ENCODE results near the gene COX6B2. TPM values are rescaled to one million over a fixed set of nuclear protein-coding genes. Genes with fewer than 3 reads are reported as not detected.

COX6B2 gene
- polyA plus RNA-seq, 1 of the 3 experiments (the other 2 are of a cell fraction): 0.74 TPM

- Histone ChIP-seq H3K9me3 (no peaks in the 10 kb centered on the region), H3K4me3 (ENCODE audit: low read depth in 2 of 2, low read length in 1 of 2) (no peak overlapping the region), H3K9me2 (no peaks in the 10 kb centered on the region), H3K27ac (ENCODE audit: low read depth in 2 of 2, low read length in 1 of 2) (peak overlapping the region in 1 of 2 experiments; percentile 38; a peak in 1 of 4 replicates), H3K27me3 (ENCODE audit: insufficient read depth) (no peaks in the 10 kb centered on the region), H2AFZ (ENCODE audit: low read depth) (no peak overlapping the region), H3K4me2 (peak overlapping the region; percentile 60; the same call in 1 of the 2 replicates), H4K20me1 (ENCODE audit: insufficient read depth) (no peaks in the 10 kb centered on the region), H3K9ac (peak overlapping the region; percentile 34; the same call in 1 of the 2 replicates), H3K79me2 (ENCODE audit: insufficient read depth) (peaks cover 14% of the 10 kb centered on the region), H3K36me3 (replicated peaks in 1 of 2; ENCODE audit: control insufficient read depth in 1 of 2, insufficient read depth in 2 of 2, low read length in 1 of 2) (no peaks in the 10 kb centered on the region), H3F3A (replicated peaks; ENCODE audit: insufficient read depth) (peaks cover 20% of the 10 kb centered on the region), H3K4me1 (ENCODE audit: control insufficient read depth in 1 of 2, insufficient read depth in 2 of 2, low read depth in 1 of 2, low read length in 1 of 2) (peaks cover 26 to 28% of the 10 kb centered on the region in 2 experiments; a peak in 3 of 4 replicates)
- TF ChIP-seq NFIC (IDR thresholded peaks at IDR 0.05; ENCODE audit: borderline replicate concordance) (0 out of 2 replicates have a peak, but pooled peaks have one; percentile 46), EP300 (IDR thresholded peaks at IDR 0.05; ENCODE audit: borderline replicate concordance in 1 of 2, low read depth in 1 of 2, low read length in 1 of 2) (peak in 1 of 2 experiments; percentile 49; a peak in 1 of 4 replicates), FOSL2 (IDR thresholded peaks at IDR 0.05; ENCODE audit: borderline replicate concordance, low read depth) (peak; percentile 45; the same call in 1 of the 2 replicates), ELF1 (IDR thresholded peaks at IDR 0.05) (no peak)
- POLR2A ChIA-PET: interaction anchor here (1.0 kb wide), 1 partner anchor 35 kb away, joined by 3 read pairs; the partner anchor contains the start of gene UBE2S
- DNase-seq: peak; percentile 64
- 49% methylated on average over 21 of the region's 24 CpGs for WGBS (ENCODE audit: low lambda C conversion rate)
- CTCF ChIA-PET: interaction anchor here (0.6 to 3.1 kb wide), 4 partner anchors 11 to 250 kb away, joined by 3 to 12 read pairs (median 3); partner anchors contain the start of gene TMEM238
Measured at GRCh38 chr19:55372316-55373081, 18.0 kb upstream of the COX6B2 start.

- no peaks in the 10 kb centered on the region for H4K20me1 ChIP-seq (ENCODE audit: insufficient read depth)
- DNase-seq: no peak
- ChIA-PET CTCF (interaction anchor here (1.7 to 2.5 kb wide), 2 partner anchors 13 to 78 kb away, joined by 6 to 8 read pairs; partner anchors contain the start of gene TMEM238), POLR2A (interaction anchor here (0.6 to 2.8 kb wide), 2 partner anchors 27 to 37 kb away, joined by 4 to 14 read pairs; partner anchors contain the start of gene UBE2S)
- no peaks in the 10 kb centered on the region for H3K9me3 ChIP-seq
- WGBS (ENCODE audit: low lambda C conversion rate): 8% methylated on average over 32 of the region's 32 CpGs
- peak within 1 kb of the TSS; percentile 57 to 79 for H3K4me3 ChIP-seq (ENCODE audit: low read depth in 2 of 2, low read length in 1 of 2)
- H3K4me2 ChIP-seq: peak within 1 kb of the TSS; percentile 97
- peak within 1 kb of the TSS; percentile 11 to 88; a peak in 3 of 4 replicates for H3K27ac ChIP-seq (ENCODE audit: low read depth in 2 of 2, low read length in 1 of 2)
- H3K9me2 ChIP-seq: no peaks in the 10 kb centered on the region
- peaks cover 0 to 4% of the 10 kb centered on the region in 2 experiments for H3K36me3 ChIP-seq (replicated peaks in 1 of 2; ENCODE audit: control insufficient read depth in 1 of 2, insufficient read depth in 2 of 2, low read length in 1 of 2)
- no peak for TF ChIP-seq CTCF (IDR thresholded peaks at IDR 0.05)
- TF ChIP-seq RAD21 (IDR thresholded peaks at IDR 0.05; ENCODE audit: low read length): no peak
- peak; percentile 47; the same call in 1 of the 2 replicates for TF ChIP-seq FOSL2 (IDR thresholded peaks at IDR 0.05; ENCODE audit: borderline replicate concordance, low read depth)
- TF ChIP-seq MXI1 (IDR thresholded peaks at IDR 0.05; ENCODE audit: low read depth, low read length): no peak
- no peak; a peak in 1 of 4 replicates for TF ChIP-seq EP300 (IDR thresholded peaks at IDR 0.05; ENCODE audit: borderline replicate concordance in 1 of 2, low read depth in 1 of 2, low read length in 1 of 2)
- no peak for TF ChIP-seq RFX5 (IDR thresholded peaks at IDR 0.05; ENCODE audit: low read length)
- peak; percentile 41; the same call in 1 of the 2 replicates for TF ChIP-seq POLR2AphosphoS5 (IDR thresholded peaks at IDR 0.05; ENCODE audit: low read depth, low read length)
- TF ChIP-seq USF2 (IDR thresholded peaks at IDR 0.05; ENCODE audit: borderline replicate concordance, low read depth, low read length): no peak
- TF ChIP-seq, protein P1, sequence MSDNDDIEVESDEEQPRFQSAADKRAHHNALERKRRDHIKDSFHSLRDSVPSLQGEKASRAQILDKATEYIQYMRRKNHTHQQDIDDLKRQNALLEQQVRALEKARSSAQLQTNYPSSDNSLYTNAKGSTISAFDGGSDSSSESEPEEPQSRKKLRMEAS (IDR thresholded peaks at IDR 0.05; ENCODE audit: low read depth): peak; percentile 49; the same call in 1 of the 2 replicates
- TF ChIP-seq TAF1 (IDR thresholded peaks at IDR 0.05; ENCODE audit: borderline replicate concordance, low read depth, low read length): no peak
- no peak for TF ChIP-seq SMC3 (IDR thresholded peaks at IDR 0.05; ENCODE audit: low read depth, low read length)
- peak; percentile 7; the same call in 1 of the 2 replicates for TF ChIP-seq JUND (IDR thresholded peaks at IDR 0.05)
- TF ChIP-seq MEF2A (IDR thresholded peaks at IDR 0.05; ENCODE audit: borderline replicate concordance, low read depth): no peak
- no peak for TF ChIP-seq EZH2phosphoT487 (IDR thresholded peaks at IDR 0.05; ENCODE audit: borderline replicate concordance, low read depth)
- H2AFZ ChIP-seq (ENCODE audit: low read depth): peak within 1 kb of the TSS; percentile 87
- H3K79me2 ChIP-seq (ENCODE audit: insufficient read depth): peaks cover 14% of the 10 kb centered on the region
- peak within 1 kb of the TSS; percentile 92 for H3K9ac ChIP-seq
- H3F3A ChIP-seq (replicated peaks; ENCODE audit: insufficient read depth): peaks cover 20% of the 10 kb centered on the region
- peaks cover 26 to 28% of the 10 kb centered on the region in 2 experiments; a peak in 3 of 4 replicates for H3K4me1 ChIP-seq (ENCODE audit: control insufficient read depth in 1 of 2, insufficient read depth in 2 of 2, low read depth in 1 of 2, low read length in 1 of 2)
- no peaks in the 10 kb centered on the region for H3K27me3 ChIP-seq (ENCODE audit: insufficient read depth)
Measured at GRCh38 chr19:55370305-55370988, 15.9 kb upstream of the COX6B2 start, which contains the start of gene IL11. Gene IL11, minus strand, starts transcription at chr19:55370463. Its CDS starts 153 bp downstream, at chr19:55370310.
